Islet of Langerhans (tissue), 1 donor: Measurements from ENCODE around the gene TRAM2.

ENCODE experiments used
- FAIRE-seq: peaks from one replicate; lab custom pipeline; 2011; peaks lifted over from hg19 to GRCh38; lab: Jason Lieb, UNC

Gene TRAM2

DNA sequence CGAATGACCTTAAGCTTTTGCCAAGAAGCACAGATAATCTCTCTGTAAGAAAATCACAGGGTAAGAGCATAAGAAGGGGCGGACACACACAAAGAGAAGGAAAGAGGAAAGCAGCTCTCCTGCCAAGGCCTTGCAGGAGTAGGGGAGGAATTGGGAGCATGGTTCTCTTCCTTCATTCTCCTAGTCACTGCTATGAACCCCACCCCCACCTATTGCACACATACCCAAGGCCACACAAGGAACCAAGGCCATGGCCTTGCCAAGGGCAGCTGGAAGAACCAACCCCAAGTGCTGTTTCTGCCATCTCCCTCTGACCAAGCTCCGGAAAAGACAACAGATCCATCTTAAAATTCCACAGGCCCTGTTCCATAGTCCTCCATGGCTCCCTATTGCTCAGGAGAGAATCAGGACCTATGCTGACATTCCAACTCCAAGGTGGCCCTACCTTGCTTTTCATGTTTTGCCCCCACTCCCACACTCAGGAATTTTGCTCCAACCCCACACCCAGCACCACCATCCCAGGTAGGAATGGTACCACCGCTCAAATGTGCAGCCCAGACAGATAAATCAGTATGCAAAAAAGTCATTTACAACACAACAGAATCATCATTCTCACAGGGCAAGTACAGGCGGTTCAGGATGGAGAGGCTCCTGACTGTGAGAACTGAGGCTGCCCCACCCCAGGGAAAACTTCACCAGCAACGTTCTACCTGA is 31.3 kb downstream of the TRAM2 start:
- no peak for FAIRE-seq

DNA sequence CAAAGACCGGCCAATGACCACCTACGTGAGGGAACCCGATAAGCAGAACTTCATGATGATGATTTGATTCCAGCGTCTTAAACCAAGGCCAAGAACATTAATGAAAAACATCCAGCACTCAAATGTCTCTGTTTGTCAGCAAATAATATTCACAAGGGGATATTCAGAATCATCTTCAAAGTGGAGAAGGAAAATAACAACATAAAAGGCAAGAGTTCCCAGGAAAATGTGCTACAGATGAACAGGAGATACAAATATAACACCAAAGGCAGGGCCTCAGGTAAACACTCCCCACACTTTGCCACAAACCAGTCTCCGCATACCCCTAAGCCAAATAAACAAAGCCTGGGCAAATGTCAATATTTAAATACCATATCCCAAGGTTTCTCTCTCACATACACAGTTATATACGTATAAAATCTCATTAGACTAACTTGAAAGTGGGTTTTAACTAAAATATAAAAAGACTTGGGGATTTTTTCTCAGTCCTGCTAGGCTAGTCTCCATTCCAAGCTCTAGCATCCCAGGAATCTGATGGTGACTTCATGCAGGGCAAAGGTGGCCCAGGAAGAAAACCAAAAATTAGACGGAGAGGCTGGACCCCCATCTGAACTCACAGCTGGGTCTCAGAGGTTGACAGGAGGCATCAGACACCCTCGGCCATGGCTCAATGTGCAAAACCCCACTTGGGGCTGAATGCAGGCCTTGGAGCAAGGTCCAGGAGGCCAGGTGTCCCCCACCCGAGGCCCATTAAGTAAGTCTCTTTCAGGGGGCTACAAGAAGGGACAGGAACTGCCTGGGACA is 32.1 kb downstream of the TRAM2 start:
- FAIRE-seq = no peak

DNA sequence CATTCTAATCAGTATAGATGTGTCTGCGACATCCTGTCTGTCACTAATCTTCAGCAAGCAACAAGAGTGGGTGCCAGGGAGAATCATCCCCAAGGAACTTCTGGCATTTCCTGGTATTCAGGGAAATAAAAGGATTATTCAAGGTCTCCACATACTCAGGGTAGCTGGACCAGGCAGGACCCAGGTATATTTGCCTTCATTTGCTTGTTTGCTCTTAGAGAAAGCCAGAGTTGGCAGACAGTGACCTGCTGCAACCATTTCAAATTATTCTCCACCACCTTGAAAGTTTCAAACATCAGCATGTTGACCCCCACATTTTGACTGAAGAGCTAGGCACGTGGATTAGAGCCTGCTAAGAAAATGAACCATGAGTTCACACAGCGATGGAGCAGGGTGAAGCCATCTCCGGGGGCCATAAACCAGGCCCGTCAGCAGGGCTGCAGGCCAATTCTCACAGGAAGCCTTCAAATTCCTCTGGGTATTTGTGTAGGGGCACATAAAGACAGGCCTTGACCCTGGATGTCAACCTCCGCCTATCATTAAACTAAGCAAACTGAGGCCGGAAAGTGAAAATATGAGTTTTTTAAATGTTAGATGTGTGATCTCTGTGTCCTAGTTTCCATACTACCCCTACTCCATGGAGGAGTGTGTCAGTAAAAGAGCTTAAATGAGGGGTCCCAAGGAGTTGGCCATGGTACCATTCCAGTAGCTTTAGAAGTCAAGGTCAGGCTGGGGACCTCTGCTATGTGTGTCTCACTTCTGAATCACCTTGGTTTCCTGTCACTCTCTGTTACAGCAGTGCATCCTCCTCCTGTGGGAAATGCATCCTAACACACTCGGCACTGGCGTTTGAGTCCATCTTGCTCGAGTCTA is 32.9 kb downstream of the TRAM2 start:
- no peak for FAIRE-seq

DNA sequence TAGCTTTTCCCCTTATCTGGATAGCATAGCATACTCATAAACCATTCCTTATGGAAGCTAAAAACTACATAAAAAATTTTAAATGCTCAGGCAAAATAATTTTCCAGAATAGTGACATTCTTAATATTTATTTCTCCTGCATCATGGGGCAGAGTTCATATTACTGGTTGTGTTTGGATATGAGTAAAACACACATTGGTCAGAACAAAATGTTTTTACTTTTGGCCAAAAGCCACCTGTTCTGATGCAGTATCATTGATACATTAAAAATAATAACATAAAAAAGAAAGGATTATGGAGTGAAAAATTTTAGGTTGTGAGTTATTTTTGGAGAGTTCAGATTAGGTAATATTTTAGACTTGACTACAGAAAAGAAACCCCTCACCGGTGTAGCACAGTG is 33.6 kb downstream of the TRAM2 start:
- no peak for FAIRE-seq

DNA sequence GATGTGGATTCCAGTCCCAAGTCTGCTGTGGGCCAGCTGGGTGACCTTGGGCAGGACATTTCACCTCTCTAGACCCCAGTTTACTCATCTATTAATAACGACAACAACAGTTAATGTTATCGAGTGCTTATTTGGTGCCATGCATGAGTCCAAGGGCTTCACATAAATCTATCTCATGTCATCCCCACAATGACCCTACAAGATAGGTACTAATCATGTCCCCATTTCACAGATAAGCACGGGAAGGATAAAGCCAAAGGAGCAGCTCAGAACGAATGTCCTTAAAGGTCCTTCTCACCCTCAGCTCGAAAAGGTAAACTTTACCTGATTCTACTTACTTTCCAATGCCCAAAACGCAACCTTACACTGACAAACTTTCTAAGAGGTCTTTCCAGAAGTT is 35.7 kb downstream of the TRAM2 start:
- no peak for FAIRE-seq

DNA sequence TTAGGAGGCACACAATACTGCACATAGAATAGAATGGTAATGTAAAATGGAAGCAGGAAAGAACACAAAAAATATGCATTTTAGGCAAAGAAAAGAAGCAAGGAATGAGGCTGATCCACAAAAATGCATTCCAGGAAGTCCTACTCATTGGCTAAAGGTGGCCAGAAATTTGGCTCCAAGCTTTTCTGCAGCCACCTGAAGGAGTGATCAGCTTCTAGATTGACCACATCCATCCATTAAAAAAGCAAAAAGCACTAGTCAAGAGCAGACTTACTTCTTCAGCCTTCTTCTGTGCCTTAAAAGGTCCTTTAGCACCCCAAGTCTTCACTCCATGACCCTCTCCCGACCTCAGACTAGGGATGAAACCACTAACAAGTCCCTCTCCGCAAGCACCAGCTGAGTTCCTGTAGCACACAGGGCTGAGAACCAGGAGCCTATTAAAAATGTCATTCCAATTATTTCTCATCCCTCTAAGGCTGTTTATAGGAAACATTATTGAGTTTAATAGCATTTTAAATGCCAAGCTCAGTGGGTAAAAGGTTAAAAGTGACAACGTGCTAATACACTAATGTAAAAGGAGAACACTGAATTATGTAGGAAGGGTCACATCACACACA is 36.5 kb downstream of the TRAM2 start:
- no peak for FAIRE-seq

DNA sequence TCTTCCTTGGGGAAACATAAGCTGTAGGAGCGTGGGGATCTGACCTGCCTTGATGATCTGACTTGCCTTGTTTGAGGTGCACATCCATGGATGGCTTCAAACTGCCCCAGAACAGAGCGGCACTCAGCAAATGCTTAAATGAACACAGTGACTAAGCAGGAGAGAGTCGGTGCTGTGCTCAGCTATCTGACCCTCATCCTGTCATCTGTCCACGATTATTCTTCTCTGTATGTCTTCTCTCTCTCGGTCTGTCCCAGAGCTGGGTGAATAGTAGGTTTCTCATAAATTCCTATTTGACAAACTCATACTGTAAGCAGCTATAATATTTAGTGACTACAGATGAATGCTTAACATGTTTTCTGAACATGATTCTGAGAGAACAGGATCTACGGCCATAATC is 37.3 kb downstream of the TRAM2 start:
- FAIRE-seq = no peak

DNA sequence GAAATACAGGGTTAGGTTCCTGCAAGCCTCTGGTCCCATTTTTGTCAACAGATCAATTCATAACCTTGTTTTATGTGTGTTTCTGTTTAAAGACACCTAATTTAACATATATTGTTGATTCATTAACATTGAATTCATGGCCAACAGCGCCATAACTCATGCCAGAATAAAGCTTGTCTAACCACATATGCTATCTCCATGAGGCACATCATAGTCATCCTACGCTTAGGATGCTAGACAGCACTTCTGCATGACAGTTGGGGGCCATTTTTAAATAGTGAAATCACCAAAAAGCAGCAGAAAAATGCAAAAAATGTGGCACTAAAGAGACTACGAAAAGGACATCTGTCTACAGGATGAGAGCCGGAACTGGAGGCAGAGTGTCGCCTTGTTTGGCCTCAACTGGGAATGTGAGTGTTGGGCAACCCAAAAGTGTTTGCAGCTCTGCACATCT is 37.9 kb downstream of the TRAM2 start:
- no peak for FAIRE-seq

DNA sequence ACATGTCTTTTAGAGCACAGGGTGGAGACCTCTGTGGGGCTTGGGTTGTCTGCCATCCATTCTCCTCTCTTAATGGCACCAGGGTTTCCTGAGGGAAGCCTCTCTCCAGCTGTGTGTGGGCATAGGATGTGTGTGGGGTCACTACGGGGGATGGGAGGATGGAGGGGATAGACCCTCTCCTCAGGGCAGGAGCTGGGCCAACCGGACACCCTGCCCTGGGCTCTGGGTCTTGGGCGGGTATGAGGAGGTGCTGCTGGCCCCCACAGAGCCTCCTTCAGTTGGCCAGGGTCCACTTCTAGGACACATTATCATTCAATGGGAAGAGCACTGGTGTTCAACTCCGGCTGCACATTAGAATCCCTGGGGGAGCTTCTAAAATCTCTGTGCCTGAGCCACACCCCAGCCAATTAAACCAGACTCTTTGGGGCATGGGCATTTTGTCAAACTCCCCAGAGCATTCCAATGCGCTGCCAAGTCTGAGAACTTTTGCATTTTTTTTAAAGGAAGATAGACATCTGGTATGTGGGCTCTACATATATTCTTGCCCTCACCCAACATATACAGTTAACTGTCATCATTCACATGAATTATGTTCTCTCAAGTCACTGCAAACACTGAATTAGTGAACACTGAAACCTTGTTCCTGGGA is 38.5 kb downstream of the TRAM2 start:
- FAIRE-seq = no peak

DNA sequence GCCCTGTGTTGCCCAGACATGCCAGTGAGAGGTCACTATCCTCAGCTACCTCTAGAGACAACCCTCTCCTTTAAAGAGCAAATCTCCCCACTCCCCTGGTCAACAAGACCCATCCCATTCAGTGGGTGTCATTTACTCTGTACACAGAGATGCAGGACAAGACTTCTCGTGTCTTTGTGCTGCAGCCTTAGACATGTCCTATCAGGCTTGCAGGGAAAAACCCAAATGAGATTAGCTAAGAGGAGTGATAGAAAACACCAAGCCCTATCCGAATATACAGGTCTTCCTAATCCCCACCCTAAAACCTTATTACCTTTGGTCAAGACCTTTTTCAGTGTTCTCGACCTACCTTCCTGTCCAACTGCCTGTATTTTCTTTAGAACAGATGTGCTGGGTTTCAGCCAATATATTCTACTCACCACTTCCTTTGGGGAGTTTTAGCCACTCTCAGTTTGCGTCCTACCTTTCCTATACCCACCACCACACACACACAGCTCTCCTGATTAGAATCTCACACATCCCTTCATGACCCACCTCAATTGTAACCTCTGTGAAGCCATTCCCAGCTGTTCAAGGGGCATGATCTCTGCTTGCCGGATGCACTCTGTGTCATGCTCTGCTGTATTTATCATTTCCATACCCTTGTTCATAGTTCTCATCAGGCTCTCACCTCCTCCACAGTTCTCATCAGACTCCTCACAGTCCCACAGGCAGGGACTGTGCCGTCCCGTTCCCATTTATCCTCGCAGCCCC is 39.7 kb downstream of the TRAM2 start:
- no peak for FAIRE-seq

DNA sequence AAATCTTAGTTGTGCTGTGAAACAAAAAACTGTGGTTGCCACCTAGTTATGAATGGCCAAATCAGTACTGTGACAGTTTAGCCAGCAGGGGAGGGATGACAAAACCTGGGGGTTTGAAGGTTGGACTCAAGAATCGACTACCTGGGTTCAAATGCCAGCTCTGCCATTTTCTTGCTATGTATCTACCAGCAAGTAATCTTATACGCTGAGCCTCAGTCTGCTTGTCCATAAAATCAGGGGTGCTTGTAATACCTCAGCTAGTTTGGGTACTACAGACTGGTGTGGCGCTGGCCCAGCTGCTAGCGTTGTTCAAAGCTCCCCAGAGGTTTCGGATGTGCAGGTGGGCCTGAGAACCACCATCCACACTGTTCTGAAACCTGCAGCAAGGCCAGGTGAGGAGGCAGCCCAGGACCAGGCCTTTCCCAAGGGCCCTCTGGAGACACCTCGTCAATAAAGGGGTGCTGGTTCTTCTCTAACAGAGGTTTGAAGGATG is 40.4 kb downstream of the TRAM2 start:
- no peak for FAIRE-seq

DNA sequence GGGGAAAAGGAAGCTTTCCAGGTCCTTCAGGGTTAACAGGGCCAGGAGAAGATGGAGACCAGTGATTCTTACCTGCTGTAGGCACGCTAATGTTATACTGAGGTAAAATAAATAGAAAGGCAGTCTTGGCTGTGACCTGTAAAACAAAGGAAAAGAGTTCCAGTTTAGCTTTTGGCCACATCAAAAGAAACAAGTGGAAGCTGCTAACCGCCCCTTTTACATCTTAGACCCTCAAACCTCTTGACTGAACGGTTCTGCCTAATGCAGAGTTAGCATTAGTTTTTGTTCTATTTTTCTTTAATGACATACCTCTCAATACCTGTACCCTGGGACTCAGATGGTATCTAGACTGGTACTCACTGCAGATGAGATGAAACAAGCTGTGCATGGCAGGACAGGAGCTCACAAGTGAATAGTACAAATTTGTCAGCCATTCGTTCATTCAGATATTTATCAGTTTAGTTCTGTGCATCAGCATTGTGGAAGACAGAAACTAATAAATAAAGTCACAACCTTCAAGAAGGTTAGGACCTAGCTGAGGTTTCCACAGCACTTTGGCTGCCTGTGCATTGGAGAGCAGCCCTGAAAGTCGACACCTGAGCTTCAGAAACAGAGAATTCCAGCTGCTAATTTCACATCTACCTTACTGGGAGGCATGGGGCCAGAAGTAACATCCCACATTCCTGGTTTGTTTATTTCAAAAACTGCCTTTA is 41.0 kb downstream of the TRAM2 start:
- no peak for FAIRE-seq

DNA sequence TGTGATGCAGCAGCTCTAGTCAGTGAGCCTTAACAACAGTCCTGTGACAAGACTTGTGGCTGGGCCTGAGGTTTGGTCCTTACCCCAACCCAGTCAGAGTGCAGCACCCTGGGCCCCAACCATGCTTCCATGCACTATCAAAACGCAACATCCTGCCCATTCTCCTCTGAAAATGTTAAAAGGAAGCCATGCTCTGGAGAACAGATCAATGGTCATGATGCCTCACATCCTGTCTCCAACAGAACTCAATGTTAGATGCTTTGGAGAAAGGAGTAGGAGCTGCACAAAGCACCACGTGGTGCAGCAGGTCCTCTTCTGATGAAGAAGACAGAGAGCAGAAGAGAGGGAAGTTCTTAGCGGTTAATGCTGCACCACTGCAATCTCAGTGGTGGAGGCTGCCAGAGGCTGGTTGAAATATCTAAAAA is 41.9 kb downstream of the TRAM2 start:
- FAIRE-seq = no peak

DNA sequence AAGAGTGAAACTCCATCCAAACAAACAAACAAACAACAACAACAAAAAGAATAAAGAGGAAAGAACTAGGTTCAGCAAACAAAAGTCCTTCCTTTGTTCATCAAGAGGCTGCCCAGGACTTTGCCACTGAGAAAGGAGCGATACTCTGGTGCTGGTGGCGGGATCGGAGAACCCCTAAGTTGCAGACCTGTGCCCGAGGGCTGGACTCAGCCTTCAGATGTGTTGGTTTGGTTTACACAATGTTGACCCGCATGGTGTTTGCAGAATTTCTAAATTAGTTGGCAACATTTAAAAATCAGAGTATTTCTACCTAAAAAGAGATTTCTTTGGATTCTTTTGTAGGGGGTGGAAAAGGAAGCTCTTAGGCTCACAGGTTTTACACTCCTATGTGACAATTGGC is 42.5 kb downstream of the TRAM2 start:
- FAIRE-seq = no peak

DNA sequence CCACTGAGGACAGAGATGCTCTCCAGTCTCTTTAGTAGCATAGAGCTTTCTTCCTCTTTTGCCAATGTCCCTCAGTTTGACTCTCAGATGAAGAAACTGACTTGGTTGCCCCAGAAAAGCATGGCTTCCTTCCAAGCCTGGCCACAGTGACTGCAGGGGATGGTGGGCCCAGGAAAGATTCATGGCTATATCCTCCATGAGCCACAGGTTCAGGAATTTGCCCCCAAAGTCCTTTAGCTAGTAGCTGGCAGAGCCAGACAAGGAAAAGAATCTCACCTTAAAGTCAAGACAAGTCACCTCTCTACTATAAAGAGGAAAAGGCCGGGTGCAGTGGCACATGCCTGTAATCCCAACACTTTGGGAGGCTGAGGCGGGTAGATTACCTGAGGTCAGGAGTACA is 43.4 kb downstream of the TRAM2 start:
- no peak for FAIRE-seq

DNA sequence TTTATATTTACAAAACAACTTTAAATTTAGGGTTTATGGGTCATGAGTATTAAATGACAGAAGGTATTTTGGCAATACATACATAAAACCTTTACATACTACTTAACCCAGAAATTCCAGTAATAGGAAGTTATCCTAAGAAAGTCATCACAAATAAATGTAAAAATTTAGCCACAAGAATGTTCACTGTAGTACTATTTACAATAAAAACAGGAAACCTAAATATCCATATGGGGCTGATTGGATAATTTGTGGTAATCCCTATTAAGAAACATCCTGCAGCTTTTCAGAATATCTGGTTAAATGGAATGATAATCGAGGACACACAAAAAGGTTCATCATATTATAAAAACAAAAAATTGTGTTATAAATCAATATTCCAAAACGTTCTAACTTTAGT is 44.4 kb downstream of the TRAM2 start:
- FAIRE-seq = no peak

DNA sequence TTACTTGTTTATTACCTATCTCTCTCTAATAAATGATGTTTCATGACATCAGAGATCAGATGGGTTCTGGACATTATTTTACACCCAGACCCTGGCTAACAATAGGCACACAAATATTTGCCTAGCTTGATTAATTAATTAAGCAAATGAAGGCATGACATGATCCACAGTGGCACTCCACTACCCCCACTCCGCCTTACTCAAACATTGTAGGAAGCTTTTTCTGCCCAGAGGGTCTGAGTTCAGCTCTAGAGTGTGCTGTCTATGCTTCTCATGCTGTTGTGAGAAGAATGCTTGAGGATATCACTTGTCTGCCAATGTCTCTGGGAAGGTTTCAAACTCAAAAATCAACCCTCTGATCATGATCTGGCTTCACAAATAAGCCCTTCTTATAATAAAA is 45.0 kb downstream of the TRAM2 start:
- no peak for FAIRE-seq

DNA sequence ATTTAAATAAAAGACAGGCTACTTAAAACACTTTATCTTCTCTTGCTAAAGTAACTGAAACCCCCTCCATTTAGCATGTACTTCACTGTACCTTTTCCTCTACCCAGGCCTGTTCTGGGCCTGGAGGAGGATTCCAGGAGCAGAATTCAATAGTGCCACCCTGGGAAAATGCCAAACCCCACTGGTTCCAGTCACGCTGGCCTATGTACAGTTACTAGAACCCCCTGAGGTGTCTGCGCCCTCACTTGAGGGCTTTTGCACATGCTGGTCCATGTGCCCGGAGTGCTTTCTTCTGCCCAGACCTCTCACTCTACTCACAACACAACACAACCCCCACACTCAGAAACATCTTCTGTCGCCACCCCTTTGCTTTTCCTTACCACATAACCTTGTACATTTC is 45.5 kb downstream of the TRAM2 start:
- FAIRE-seq = no peak

DNA sequence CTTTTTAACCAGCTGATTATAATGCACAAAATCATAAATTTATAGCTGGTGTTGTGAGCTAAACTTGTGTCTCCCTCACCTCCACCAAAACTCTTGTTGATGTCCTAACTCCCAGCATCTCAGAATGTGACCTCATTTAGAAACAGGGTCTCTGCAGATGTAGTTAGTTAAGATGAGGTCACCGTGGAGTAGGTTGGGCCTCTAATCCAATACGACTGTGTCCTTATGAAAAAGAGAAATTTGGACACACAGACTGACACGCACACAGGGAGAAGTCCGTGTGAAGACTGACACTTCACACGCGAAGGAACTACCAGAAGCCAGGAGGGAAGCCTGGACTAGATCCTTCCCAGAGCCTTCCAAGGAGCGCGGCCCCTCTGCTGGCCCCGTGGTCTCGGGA is 46.5 kb downstream of the TRAM2 start:
- FAIRE-seq = no peak

DNA sequence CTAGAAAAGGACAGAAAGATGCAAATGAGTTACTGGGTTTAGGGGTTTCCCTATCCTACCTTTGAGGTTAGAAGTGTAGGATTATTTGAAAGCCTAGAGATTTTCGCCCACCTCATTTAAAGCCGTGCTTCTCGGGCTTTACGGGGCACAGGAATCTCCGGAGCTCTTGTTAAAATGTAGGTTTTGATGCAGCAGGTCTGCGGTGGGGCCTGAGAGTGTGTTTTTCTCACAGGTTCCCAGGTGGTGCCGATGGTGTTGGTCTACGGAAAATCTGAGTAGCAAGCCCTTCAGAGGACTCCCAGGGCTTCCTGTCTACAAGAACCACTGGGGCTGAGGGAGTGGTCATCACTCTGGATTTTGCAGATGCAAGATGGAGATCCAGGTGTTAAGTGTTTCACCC is 47.5 kb downstream of the TRAM2 start:
- no peak for FAIRE-seq
